HL-60 (cell line): Measurements from ENCODE around the gene PRRC2B.

ENCODE experiments used
- POLR2AphosphoS5 ChIP-seq: IDR thresholded peaks from 2 replicates; pipeline ENCODE4 v1.6.1; 2012; ENCODE audit warnings: low read depth
- TF ChIP-seq, protein P1 (sequence below): IDR thresholded peaks from one replicate; pipeline ENCODE4 v1.5.1; 2011; ENCODE audit warnings: low read length, control low read depth, inconsistent platforms; ENCODE audit not compliant: insufficient read depth
- TF ChIP-seq, protein P2 (sequence below): IDR thresholded peaks from 2 replicates; pipeline ENCODE4 v1.6.1; 2012; ENCODE audit warnings: low read depth; ENCODE audit not compliant: insufficient replicate concordance

DNA sequence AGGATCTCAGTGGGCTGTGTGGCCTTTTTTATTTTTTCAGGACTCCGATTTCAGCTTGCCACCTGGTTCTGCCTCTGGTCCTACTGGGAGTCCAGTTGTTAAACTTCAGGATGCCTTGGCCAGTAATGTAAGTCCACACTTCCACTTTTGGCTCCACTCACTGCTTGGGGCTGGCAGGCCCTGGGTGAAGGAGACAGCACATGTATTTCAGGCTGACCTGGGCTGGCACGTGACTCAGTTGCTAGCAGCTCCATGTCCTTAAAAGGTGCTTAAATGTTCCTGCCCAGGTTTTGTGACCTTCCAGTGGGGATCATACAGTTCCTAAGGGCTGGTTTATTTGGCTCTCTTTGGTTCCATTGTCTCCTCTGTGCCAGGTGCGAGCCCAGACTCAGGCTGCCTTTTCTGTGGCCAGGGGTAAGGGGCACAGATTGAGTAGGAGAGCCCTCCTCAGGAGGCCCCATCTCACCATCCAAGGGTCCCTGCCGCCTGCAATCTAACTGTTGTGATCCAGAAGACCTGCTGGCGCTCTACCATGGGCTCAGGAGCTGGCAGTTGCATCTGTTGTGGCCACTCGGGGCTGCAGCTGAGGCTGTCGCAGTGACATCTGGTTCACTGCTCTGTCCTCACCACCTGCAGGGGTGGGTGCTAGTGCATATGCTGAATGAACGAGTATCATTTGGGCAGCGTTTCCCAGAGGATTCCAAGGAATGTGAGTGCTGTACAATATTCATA, 89.6 kb downstream of the PRRC2B start:
- TF ChIP-seq, protein P1, sequence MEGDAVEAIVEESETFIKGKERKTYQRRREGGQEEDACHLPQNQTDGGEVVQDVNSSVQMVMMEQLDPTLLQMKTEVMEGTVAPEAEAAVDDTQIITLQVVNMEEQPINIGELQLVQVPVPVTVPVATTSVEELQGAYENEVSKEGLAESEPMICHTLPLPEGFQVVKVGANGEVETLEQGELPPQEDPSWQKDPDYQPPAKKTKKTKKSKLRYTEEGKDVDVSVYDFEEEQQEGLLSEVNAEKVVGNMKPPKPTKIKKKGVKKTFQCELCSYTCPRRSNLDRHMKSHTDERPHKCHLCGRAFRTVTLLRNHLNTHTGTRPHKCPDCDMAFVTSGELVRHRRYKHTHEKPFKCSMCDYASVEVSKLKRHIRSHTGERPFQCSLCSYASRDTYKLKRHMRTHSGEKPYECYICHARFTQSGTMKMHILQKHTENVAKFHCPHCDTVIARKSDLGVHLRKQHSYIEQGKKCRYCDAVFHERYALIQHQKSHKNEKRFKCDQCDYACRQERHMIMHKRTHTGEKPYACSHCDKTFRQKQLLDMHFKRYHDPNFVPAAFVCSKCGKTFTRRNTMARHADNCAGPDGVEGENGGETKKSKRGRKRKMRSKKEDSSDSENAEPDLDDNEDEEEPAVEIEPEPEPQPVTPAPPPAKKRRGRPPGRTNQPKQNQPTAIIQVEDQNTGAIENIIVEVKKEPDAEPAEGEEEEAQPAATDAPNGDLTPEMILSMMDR = no peak
- TF ChIP-seq POLR2AphosphoS5 = no peak
- TF ChIP-seq, protein P2, sequence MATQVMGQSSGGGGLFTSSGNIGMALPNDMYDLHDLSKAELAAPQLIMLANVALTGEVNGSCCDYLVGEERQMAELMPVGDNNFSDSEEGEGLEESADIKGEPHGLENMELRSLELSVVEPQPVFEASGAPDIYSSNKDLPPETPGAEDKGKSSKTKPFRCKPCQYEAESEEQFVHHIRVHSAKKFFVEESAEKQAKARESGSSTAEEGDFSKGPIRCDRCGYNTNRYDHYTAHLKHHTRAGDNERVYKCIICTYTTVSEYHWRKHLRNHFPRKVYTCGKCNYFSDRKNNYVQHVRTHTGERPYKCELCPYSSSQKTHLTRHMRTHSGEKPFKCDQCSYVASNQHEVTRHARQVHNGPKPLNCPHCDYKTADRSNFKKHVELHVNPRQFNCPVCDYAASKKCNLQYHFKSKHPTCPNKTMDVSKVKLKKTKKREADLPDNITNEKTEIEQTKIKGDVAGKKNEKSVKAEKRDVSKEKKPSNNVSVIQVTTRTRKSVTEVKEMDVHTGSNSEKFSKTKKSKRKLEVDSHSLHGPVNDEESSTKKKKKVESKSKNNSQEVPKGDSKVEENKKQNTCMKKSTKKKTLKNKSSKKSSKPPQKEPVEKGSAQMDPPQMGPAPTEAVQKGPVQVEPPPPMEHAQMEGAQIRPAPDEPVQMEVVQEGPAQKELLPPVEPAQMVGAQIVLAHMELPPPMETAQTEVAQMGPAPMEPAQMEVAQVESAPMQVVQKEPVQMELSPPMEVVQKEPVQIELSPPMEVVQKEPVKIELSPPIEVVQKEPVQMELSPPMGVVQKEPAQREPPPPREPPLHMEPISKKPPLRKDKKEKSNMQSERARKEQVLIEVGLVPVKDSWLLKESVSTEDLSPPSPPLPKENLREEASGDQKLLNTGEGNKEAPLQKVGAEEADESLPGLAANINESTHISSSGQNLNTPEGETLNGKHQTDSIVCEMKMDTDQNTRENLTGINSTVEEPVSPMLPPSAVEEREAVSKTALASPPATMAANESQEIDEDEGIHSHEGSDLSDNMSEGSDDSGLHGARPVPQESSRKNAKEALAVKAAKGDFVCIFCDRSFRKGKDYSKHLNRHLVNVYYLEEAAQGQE = no peak
